Epithelial cell of esophagus (primary cell): ENCODE measurements around the gene COPZ2.
A peak's percentile ranks its signal among the peaks of the same experiment; 100 is the strongest.
"Not testable (repeated sequence)": the region's sequence is repeated elsewhere in the genome, so short reads cannot be mapped to it uniquely, and the experiment has no call there.

ENCODE experiments used
- DNase-seq: peaks from one replicate; pipeline ENCODE4 v3.0.0; 2010; ENCODE audit warnings: low read depth
- H3K4me3 ChIP-seq: 2 replicates; pipeline ENCODE4 v1.5.1; 2011; ENCODE audit warnings: mild to moderate bottlenecking, low read length, control low read depth
- CTCF ChIP-seq: IDR thresholded peaks from 2 replicates; pipeline ENCODE4 v1.5.1; 2011; ENCODE audit warnings: low read depth, mild to moderate bottlenecking, low read length, control low read depth, inconsistent platforms; ENCODE audit not compliant: insufficient read depth; ENCODE audit errors: missing control alignments

Gene COPZ2

GRCh38 chr17:48023400-48024148 lies 14.0 kb downstream of the COPZ2 start:
- DNase-seq = peak; percentile 83
- TF ChIP-seq CTCF = peak; percentile 46
- H3K4me3 ChIP-seq = peak overlapping the region; percentile 40

GRCh38 chr17:48022901-48023300 lies 14.7 kb downstream of the COPZ2 start:
- no peak for TF ChIP-seq CTCF
- no peak for DNase-seq
- H3K4me3 ChIP-seq = no peak overlapping the region

- no peak for DNase-seq
- H3K4me3 ChIP-seq = no peak overlapping the region
- no peak for TF ChIP-seq CTCF
Measured at GRCh38 chr17:48021934-48022333, 15.7 kb downstream of the COPZ2 start.

GRCh38 chr17:48017817-48018158 lies 19.8 kb downstream of the COPZ2 start:
- not testable (repeated sequence) for DNase-seq, H3K4me3 ChIP-seq

- no peak for DNase-seq
- H3K4me3 ChIP-seq = no peak overlapping the region
- no peak for TF ChIP-seq CTCF
Measured at GRCh38 chr17:48016112-48016511, 21.5 kb downstream of the COPZ2 start.

- TF ChIP-seq CTCF = no peak
- no peak for DNase-seq
- H3K4me3 ChIP-seq = no peak overlapping the region
Measured at GRCh38 chr17:48014595-48015111, 22.9 kb downstream of the COPZ2 start.

- H3K4me3 ChIP-seq = no peak overlapping the region
- no peak for TF ChIP-seq CTCF
- no peak for DNase-seq
Measured at GRCh38 chr17:48013876-48014594, 23.6 kb downstream of the COPZ2 start.
